H1 (cell line): ENCODE measurements around the gene CACNA1C. TPM values are rescaled to one million over a fixed set of nuclear protein-coding genes. Genes with fewer than 3 reads are reported as not detected.

Experiments
- CTCF ChIA-PET: fragments of 300-600 bp; sonication (Branson Sonifier 250); formaldehyde crosslinking; loops from one replicate; lab custom pipeline; 2021; ENCODE audit not compliant: partially characterized antibody; lab: Charles Lee
- POLR2A ChIA-PET: fragments of 300-600 bp; sonication (Branson Sonifier 250); formaldehyde crosslinking; loops from one replicate; lab custom pipeline; 2021; ENCODE audit warnings: inconsistent platforms; ENCODE audit not compliant: partially characterized antibody; lab: Charles Lee
- DNase-seq, 2 experiments: peaks; one replicate each; pipeline versions ENCODE4 v3.0.0 to v3.0.0-alpha.2; 2010 to 2022; ENCODE audit warnings: low spot score in 2 of 2, low read depth in 1 of 2, mixed read lengths in 1 of 2
- FAIRE-seq: peaks from 2 replicates; lab custom pipeline; 2011; peaks lifted over from hg19 to GRCh38; lab: Jason Lieb, UNC
- H2AFZ ChIP-seq: 2 replicates; pipeline ENCODE4 v1.8.1; 2012; ENCODE audit warnings: low read length, inconsistent platforms
- H2AK5ac ChIP-seq: 2 replicates; pipeline ENCODE4 v1.6.1; 2013; ENCODE audit warnings: low read depth, low read length
- H2BK120ac ChIP-seq: replicated peaks from 2 replicates; pipeline ENCODE3; 2013; ENCODE audit warnings: low read depth, low read length, inconsistent platforms
- H2BK12ac ChIP-seq: 2 replicates; pipeline ENCODE4 v1.6.1; 2013; ENCODE audit warnings: low read depth, low read length
- H2BK15ac ChIP-seq: 2 replicates; pipeline ENCODE4 v1.6.1; 2013; ENCODE audit warnings: low read length
- H2BK20ac ChIP-seq: 2 replicates; pipeline ENCODE4 v1.6.1; 2013; ENCODE audit warnings: low read length
- H2BK5ac ChIP-seq: 2 replicates; pipeline ENCODE4 v1.6.1; 2013; ENCODE audit warnings: low read depth, low read length
- H3K14ac ChIP-seq: 2 replicates; pipeline ENCODE4 v1.6.1; 2013; ENCODE audit warnings: inconsistent platforms; ENCODE audit not compliant: insufficient read length
- H3K18ac ChIP-seq: 2 replicates; pipeline ENCODE4 v1.6.1; 2013; ENCODE audit warnings: low read length; ENCODE audit errors: extremely low read depth
- H3K23ac ChIP-seq: 2 replicates; pipeline ENCODE4 v1.6.1; 2013; ENCODE audit warnings: inconsistent platforms; ENCODE audit not compliant: insufficient read length
- H3K23me2 ChIP-seq: 2 replicates; pipeline ENCODE4 v1.6.1; 2013; ENCODE audit warnings: low read depth, low read length
- H3K27ac ChIP-seq: 2 replicates; pipeline ENCODE4 v1.6.1; 2011; ENCODE audit warnings: low read depth, low read length, inconsistent platforms
- H3K27me3 ChIP-seq, 4 experiments: replicated peaks in 1 of 4; 1 replicate in 1 of 4; 2 replicates in 3 of 4; pipeline versions ENCODE4 v1.6.1 to v1.8.1; 2011 to 2013; ENCODE audit warnings: low read length in 3 of 4, mild to moderate bottlenecking in 3 of 4, inconsistent platforms in 2 of 4, mixed read lengths in 2 of 4, moderate library complexity in 1 of 4; ENCODE audit not compliant: control insufficient read depth in 3 of 4, insufficient read depth in 3 of 4; ENCODE audit errors: extremely low read depth in 1 of 4
- H3K36me3 ChIP-seq, 4 experiments: 2 replicates each; pipeline versions ENCODE4 v1.6.1 to v1.8.1; 2011 to 2013; ENCODE audit warnings: mild to moderate bottlenecking in 4 of 4, low read length in 3 of 4, moderate library complexity in 2 of 4, control low read depth in 1 of 4, inconsistent platforms in 1 of 4; ENCODE audit not compliant: insufficient read depth in 4 of 4, control insufficient read depth in 2 of 4
- H3K4ac ChIP-seq: replicated peaks from 2 replicates; pipeline ENCODE3; 2013; ENCODE audit warnings: low read length, low read depth, mixed read lengths, inconsistent platforms; ENCODE audit not compliant: insufficient read length
- H3K4me1 ChIP-seq, 4 experiments: replicated peaks in 1 of 4; 1 replicate in 1 of 4; 2 replicates in 3 of 4; pipeline versions ENCODE4 v1.6.1 to v1.8.1; 2011 to 2013; ENCODE audit warnings: low read length in 3 of 4, inconsistent platforms in 2 of 4, mixed read lengths in 1 of 4; ENCODE audit not compliant: insufficient read depth in 4 of 4, control insufficient read depth in 3 of 4
- H3K4me2 ChIP-seq, 2 experiments: 2 replicates each; pipeline versions ENCODE4 v1.6.1 to v1.8.1; 2011 to 2013; ENCODE audit warnings: low read depth in 2 of 2, low read length in 2 of 2, control low read depth in 1 of 2, inconsistent platforms in 1 of 2, mild to moderate bottlenecking in 1 of 2; ENCODE audit not compliant: insufficient read depth in 1 of 2
- H3K4me3 ChIP-seq, 4 experiments: fragments of 200-600, 300-600 bp in 1 of 4; sonication (generic), shearing (Covaris generic), sonication (Bioruptor Twin) in 1 of 4; 2 replicates each; pipeline versions ENCODE4 v1.5.1 to v1.8.1; 2011 to 2016; ENCODE audit warnings: low read length in 4 of 4, low read depth in 3 of 4, control low read depth in 2 of 4, inconsistent platforms in 2 of 4, mild to moderate bottlenecking in 2 of 4, mixed read lengths in 1 of 4, moderate library complexity in 1 of 4; ENCODE audit not compliant: insufficient read depth in 2 of 4; ENCODE audit errors: extremely low read depth in 1 of 4
- H3K56ac ChIP-seq: replicated peaks from 2 replicates; pipeline ENCODE3; 2013; ENCODE audit warnings: low read depth, mild to moderate bottlenecking, mixed read lengths, low read length, inconsistent platforms; ENCODE audit not compliant: insufficient read length
- H3K79me1 ChIP-seq: 2 replicates; pipeline ENCODE4 v1.6.1; 2013; ENCODE audit warnings: low read depth, low read length, control low read depth
- H3K79me2 ChIP-seq, 2 experiments: 2 replicates each; pipeline versions ENCODE4 v1.6.1 to v1.8.1; 2012 to 2013; ENCODE audit warnings: low read length in 2 of 2, mild to moderate bottlenecking in 2 of 2, inconsistent platforms in 1 of 2; ENCODE audit not compliant: insufficient read depth in 2 of 2, control insufficient read depth in 1 of 2
- H3K9ac ChIP-seq, 4 experiments: replicated peaks in 1 of 4; 1 replicate in 1 of 4; 2 replicates in 3 of 4; pipeline versions ENCODE4 v1.6.1 to v1.8.1; 2011 to 2013; ENCODE audit warnings: low read depth in 3 of 4, low read length in 3 of 4, control low read depth in 2 of 4, mild to moderate bottlenecking in 2 of 4, moderate library complexity in 2 of 4, inconsistent platforms in 1 of 4; ENCODE audit errors: extremely low read depth in 1 of 4
- H3K9me3 ChIP-seq, 2 experiments: 2 replicates each; pipeline versions ENCODE4 v1.6.1 to v1.8.1; 2012 to 2013; ENCODE audit warnings: mild to moderate bottlenecking in 2 of 2, moderate library complexity in 2 of 2, control low read depth in 1 of 2, inconsistent platforms in 1 of 2, low read depth in 1 of 2, low read length in 1 of 2, mixed read lengths in 1 of 2; ENCODE audit not compliant: insufficient read depth in 2 of 2
- H4K20me1 ChIP-seq, 2 experiments: replicated peaks in 1 of 2; 2 replicates each; pipeline versions ENCODE3 to v1.8.1; 2011 to 2013; ENCODE audit warnings: inconsistent platforms in 2 of 2, low read length in 2 of 2, mild to moderate bottlenecking in 1 of 2; ENCODE audit not compliant: insufficient read depth in 2 of 2, control insufficient read depth in 1 of 2
- H4K5ac ChIP-seq: 2 replicates; pipeline ENCODE4 v1.6.1; 2013; ENCODE audit warnings: low read length, low read depth, mixed read lengths, inconsistent platforms; ENCODE audit not compliant: insufficient read length
- H4K8ac ChIP-seq: 2 replicates; pipeline ENCODE4 v1.8.0; 2013; ENCODE audit warnings: mild to moderate bottlenecking, moderate library complexity, low read length, inconsistent platforms; ENCODE audit not compliant: insufficient read depth; ENCODE audit errors: extremely low read depth
- H4K91ac ChIP-seq: replicated peaks from 2 replicates; pipeline ENCODE3; 2013; ENCODE audit warnings: low read length, mixed read lengths, inconsistent platforms; ENCODE audit not compliant: insufficient read length
- BACH1 ChIP-seq: IDR thresholded peaks from 2 replicates; pipeline ENCODE4 v1.6.1; 2012; ENCODE audit warnings: low read length, improper control_type of control experiment
- BRCA1 ChIP-seq: IDR thresholded peaks from 2 replicates; pipeline ENCODE4 v1.6.1; 2012; ENCODE audit warnings: low read depth, low read length, improper control_type of control experiment
- CHD1 ChIP-seq: IDR thresholded peaks from 2 replicates; pipeline ENCODE4 v1.6.1; 2012; ENCODE audit warnings: low read depth, low read length, improper control_type of control experiment
- CREB1 ChIP-seq: IDR thresholded peaks from 2 replicates; pipeline ENCODE4 v1.6.1; 2012; ENCODE audit warnings: inconsistent platforms
- EP300 ChIP-seq, 2 experiments: IDR thresholded peaks; 1 replicate in 1 of 2; 2 replicates in 1 of 2; pipeline ENCODE4 v1.6.1; 2011 to 2012; ENCODE audit warnings: low read depth in 2 of 2, low read length in 2 of 2, mild to moderate bottlenecking in 2 of 2, borderline replicate concordance in 1 of 2, inconsistent platforms in 1 of 2, moderate library complexity in 1 of 2
- GTF2F1 ChIP-seq: IDR thresholded peaks from 2 replicates; pipeline ENCODE4 v1.6.1; 2012; ENCODE audit warnings: low read depth, low read length, improper control_type of control experiment, borderline replicate concordance
- MAX ChIP-seq: IDR thresholded peaks from 2 replicates; pipeline ENCODE4 v1.6.1; 2012; ENCODE audit warnings: inconsistent platforms
- POLR2A ChIP-seq, 2 experiments: IDR thresholded peaks; 1 replicate in 1 of 2; 2 replicates in 1 of 2; pipeline ENCODE4 v1.6.1; 2011; ENCODE audit warnings: low read depth in 2 of 2, low read length in 2 of 2, mild to moderate bottlenecking in 2 of 2; ENCODE audit errors: control extremely low read depth in 1 of 2
- POU5F1 ChIP-seq: IDR thresholded peaks from 2 replicates; pipeline ENCODE4 v1.6.1; 2011; ENCODE audit warnings: low read depth, mild to moderate bottlenecking, low read length, moderate library complexity
- RFX5 ChIP-seq: IDR thresholded peaks from 2 replicates; pipeline ENCODE4 v1.6.1; 2011; ENCODE audit warnings: low read depth, low read length, improper control_type of control experiment, borderline replicate concordance
- SAP30 ChIP-seq: fragments of 300-600 bp; sonication (generic); IDR thresholded peaks from 2 replicates; pipeline ENCODE4 v1.7.1; 2012; ENCODE audit warnings: low read length, moderate library complexity, mild to moderate bottlenecking, inconsistent platforms; ENCODE audit not compliant: insufficient read depth, insufficient replicate concordance
- SIRT6 ChIP-seq: IDR thresholded peaks from one replicate; pipeline ENCODE4 v1.7.1; 2012; ENCODE audit warnings: low read length, inconsistent platforms
- SP4 ChIP-seq: IDR thresholded peaks from 2 replicates; pipeline ENCODE4 v1.6.1; 2012; ENCODE audit warnings: low read length, inconsistent platforms
- USF2 ChIP-seq: IDR thresholded peaks from 2 replicates; pipeline ENCODE4 v1.6.1; 2011; ENCODE audit warnings: low read length, improper control_type of control experiment
- YY1 ChIP-seq: IDR thresholded peaks from 2 replicates; pipeline ENCODE4 v1.6.1; 2011; ENCODE audit warnings: low read depth, mild to moderate bottlenecking, low read length
- WGBS, 2 experiments: shearing (Covaris generic) in 1 of 2; methylation state at CpG; one replicate each; pipeline versions ENCODE4 v1.1.6 to v1.1.7; 2013 to 2015; ENCODE audit warnings: low lambda C conversion rate in 2 of 2, mixed read lengths in 2 of 2, inconsistent platforms in 1 of 2, low coverage in 1 of 2, missing lambda C conversion rate in 1 of 2; ENCODE audit not compliant: insufficient replicate concordance in 2 of 2, insufficient coverage in 1 of 2, insufficient read length in 1 of 2; ENCODE audit errors: extremely low coverage in 1 of 2, missing lambda C conversion rate in 1 of 2; 5-methylcytosine and 5-hydroxymethylcytosine counted together
- polyA plus RNA-seq, 7 experiments: library from polyadenylated mRNA; depleted of rRNA in 3 of 7; stranded (reverse) in 5 of 7; unstranded in 2 of 7; fragments of >200 nt in 5 of 7; fragments of 200-250 nt in 2 of 7; gene quantifications; 1 replicate in 5 of 7; 2 replicates in 1 of 7; 4 replicates in 1 of 7; pipeline versions ENCODE4 v1.2.1 to v1.2.3, GENCODE V29; 2011 to 2013; ENCODE audit warnings: missing spikeins in 2 of 7, mixed read lengths in 2 of 7
- total RNA-seq: library from RNA; stranded (reverse); fragmentation: NEBNext Ultra II Directional; extraction: Animal tissue kit (Norgen Biotek cat#: 25700); gene quantifications from 2 replicates; pipeline ENCODE4 v1.2.1, GENCODE V29; 2021

CACNA1C gene
- total and polyA plus RNA-seq, 2 of the 8 experiments (the other 6 are each of a cell fraction or from before 2014, with no cell fraction given): 1.3 TPM

GRCh38 chr12:2596441-2596840 is 543.7 kb downstream of the CACNA1C start:
- H3K4me1 ChIP-seq: peaks cover 0 to 2% (median 0%) of the 10 kb centered on the region in 4 experiments; a peak in 1 of 7 replicates
- no peaks in the 10 kb centered on the region for H3K23me2 ChIP-seq
- 87% methylated on average over 6 of the region's 6 CpGs; no CpG with 5 or more reads in 1 of the 2 experiments for WGBS, 2 experiments
- no peak overlapping the region for H3K27ac ChIP-seq
- no peak overlapping the region for H3K4me3 ChIP-seq
- no peak overlapping the region for H3K14ac ChIP-seq
- H3K18ac ChIP-seq: no peak overlapping the region
- H3K79me1 ChIP-seq: no peaks in the 10 kb centered on the region
- no peaks in the 10 kb centered on the region for H4K20me1 ChIP-seq
- no peak overlapping the region for H2AFZ ChIP-seq
- H3K23ac ChIP-seq: no peak overlapping the region
- no peak overlapping the region for H4K5ac ChIP-seq
- no peak overlapping the region for H2BK15ac ChIP-seq
- H3K36me3 ChIP-seq: no peaks in the 10 kb centered on the region
- FAIRE-seq: no peak
- no peak overlapping the region for H2BK5ac ChIP-seq
- H3K4me2 ChIP-seq: no peak overlapping the region
- ChIA-PET CTCF (interaction anchor here (1.7 kb wide), 1 partner anchor 236 kb away, joined by 4 read pairs; no protein-coding TSS in a partner anchor), POLR2A (no interaction called here)
- no peak for DNase-seq
- peaks cover 0 to 1% (median 0%) of the 10 kb centered on the region in 4 experiments; a peak in 1 of 7 replicates for H3K27me3 ChIP-seq
- H3K4ac ChIP-seq: no peak overlapping the region
- peaks cover 8 to 11% of the 10 kb centered on the region in 2 experiments; a peak in 3 of 4 replicates for H3K9me3 ChIP-seq
- no peak overlapping the region for H2BK120ac ChIP-seq
- no peak overlapping the region for H3K9ac ChIP-seq
- no peak overlapping the region for H4K91ac ChIP-seq
- H2AK5ac ChIP-seq: no peak overlapping the region
- H3K56ac ChIP-seq: no peak overlapping the region
- H3K79me2 ChIP-seq: no peaks in the 10 kb centered on the region
- no peak overlapping the region for H4K8ac ChIP-seq
- no peak overlapping the region for H2BK20ac ChIP-seq
- no peak overlapping the region for H2BK12ac ChIP-seq
- TF ChIP-seq USF2 (no peak), RFX5 (no peak), MAX (no peak), POLR2A (IDR thresholded peaks at IDR 0.05; ENCODE audit: control extremely low read depth in 1 of 2, low read depth in 2 of 2, low read length in 2 of 2) (no peak), YY1 (no peak), SAP30 (no peak), BACH1 (no peak), EP300 (IDR thresholded peaks at IDR 0.05; ENCODE audit: borderline replicate concordance in 1 of 2, low read depth in 2 of 2, low read length in 2 of 2) (no peak), CHD1 (no peak), SP4 (no peak), POU5F1 (no peak), CREB1 (no peak), SIRT6 (no peak), BRCA1 (no peak), GTF2F1 (no peak)
